ENCODE measurements around the gene NFE2L1.
"Not testable (repeated sequence)": the region's sequence is repeated elsewhere in the genome, so short reads cannot be mapped to it uniquely, and the experiment has no call there.

The NFE2L1 gene

DNA sequence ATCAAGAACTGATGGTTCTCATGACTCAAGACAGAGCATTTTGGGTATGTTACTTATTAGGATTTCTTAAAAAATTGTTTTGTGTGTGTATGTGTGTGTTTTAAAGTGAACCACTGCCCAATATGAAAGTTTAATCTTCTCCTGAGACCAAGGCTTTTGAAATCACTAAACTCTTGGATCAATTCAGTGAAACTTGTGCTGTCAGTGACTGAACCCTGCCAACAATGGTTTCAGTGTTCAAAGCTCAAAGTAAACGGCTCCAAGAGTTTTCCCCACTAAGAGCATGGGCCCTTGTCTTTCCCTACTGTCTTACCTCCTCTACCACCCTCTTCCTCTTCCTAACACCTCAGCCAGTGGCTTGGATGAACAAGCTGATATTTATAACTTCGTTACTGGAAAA lies 22.0 kb downstream of the NFE2L1 start:
- Histone ChIP-seq H3K9me2 (replicated peaks; ENCODE audit: insufficient read depth, low read length) (no peaks in the 10 kb centered on the region), H3K9ac (ENCODE audit: low read length) (no peak overlapping the region), H3K79me2 (ENCODE audit: low read length) (peaks cover 3% of the 10 kb centered on the region; the same call in 1 of the 2 replicates), H3K4me1 (ENCODE audit: low read length) (no peaks in the 10 kb centered on the region), H4K20me1 (ENCODE audit: insufficient read depth, low read length) (no peaks in the 10 kb centered on the region), H3K27me3 (replicated peaks; ENCODE audit: insufficient read depth, low read length) (no peaks in the 10 kb centered on the region), H3K27ac (ENCODE audit: low read length) (no peak overlapping the region), H3F3A (ENCODE audit: insufficient read depth, low read length) (0 out of 2 replicates have a peak, but pooled peaks cover 8% of the 10 kb centered on the region), H3K9me3 (replicated peaks; ENCODE audit: insufficient read depth, low read length) (no peaks in the 10 kb centered on the region), H3K4me3 (ENCODE audit: low read length) (no peak overlapping the region), H3K36me3 (replicated peaks; ENCODE audit: insufficient read depth, low read length) (0 out of 2 replicates have a peak, but pooled peaks cover 3% of the 10 kb centered on the region), H2AFZ (ENCODE audit: low read length) (no peak overlapping the region), H3K4me2 (ENCODE audit: low read depth, low read length) (no peak overlapping the region)
- DNase-seq, result no peak
- TF ChIP-seq EZH2 (optimal IDR thresholded peaks at IDR 0.05; ENCODE audit: low read depth, low read length), result no peak
- TF ChIP-seq, protein P1, sequence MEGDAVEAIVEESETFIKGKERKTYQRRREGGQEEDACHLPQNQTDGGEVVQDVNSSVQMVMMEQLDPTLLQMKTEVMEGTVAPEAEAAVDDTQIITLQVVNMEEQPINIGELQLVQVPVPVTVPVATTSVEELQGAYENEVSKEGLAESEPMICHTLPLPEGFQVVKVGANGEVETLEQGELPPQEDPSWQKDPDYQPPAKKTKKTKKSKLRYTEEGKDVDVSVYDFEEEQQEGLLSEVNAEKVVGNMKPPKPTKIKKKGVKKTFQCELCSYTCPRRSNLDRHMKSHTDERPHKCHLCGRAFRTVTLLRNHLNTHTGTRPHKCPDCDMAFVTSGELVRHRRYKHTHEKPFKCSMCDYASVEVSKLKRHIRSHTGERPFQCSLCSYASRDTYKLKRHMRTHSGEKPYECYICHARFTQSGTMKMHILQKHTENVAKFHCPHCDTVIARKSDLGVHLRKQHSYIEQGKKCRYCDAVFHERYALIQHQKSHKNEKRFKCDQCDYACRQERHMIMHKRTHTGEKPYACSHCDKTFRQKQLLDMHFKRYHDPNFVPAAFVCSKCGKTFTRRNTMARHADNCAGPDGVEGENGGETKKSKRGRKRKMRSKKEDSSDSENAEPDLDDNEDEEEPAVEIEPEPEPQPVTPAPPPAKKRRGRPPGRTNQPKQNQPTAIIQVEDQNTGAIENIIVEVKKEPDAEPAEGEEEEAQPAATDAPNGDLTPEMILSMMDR (IDR thresholded peaks at IDR 0.05; ENCODE audit: low read length), result no peak
- TF ChIP-seq EZH2phosphoT487 (IDR thresholded peaks at IDR 0.05; ENCODE audit: low read length), result no peak

DNA sequence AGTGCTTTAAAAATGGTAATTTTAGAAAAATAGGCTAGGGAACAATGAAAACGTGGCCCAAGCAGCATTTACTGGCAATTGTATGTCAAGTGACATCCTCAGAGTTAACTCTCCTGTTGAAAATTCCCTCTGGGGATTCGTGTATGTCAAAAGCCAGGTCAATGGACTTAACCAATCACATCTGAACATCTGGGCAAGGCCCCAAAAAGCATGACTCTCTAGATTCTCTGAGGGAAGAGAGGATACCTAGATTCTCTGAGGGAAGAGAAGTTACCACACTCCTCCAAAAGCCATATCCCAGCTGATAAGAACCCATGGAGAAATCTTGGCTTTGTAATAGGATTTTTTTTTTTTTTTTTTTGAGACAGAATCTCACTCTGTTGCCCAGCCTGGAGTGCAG lies 23.5 kb downstream of the NFE2L1 start:
- Histone ChIP-seq H3K4me2 (ENCODE audit: low read depth, low read length) (no peak overlapping the region), H3K9me2 (replicated peaks; ENCODE audit: insufficient read depth, low read length) (no peaks in the 10 kb centered on the region), H3K36me3 (replicated peaks; ENCODE audit: insufficient read depth, low read length) (0 out of 2 replicates have a peak, but pooled peaks cover 3% of the 10 kb centered on the region), H3K27me3 (replicated peaks; ENCODE audit: insufficient read depth, low read length) (no peaks in the 10 kb centered on the region), H3K4me1 (ENCODE audit: low read length) (no peaks in the 10 kb centered on the region), H3K79me2 (ENCODE audit: low read length) (peaks cover 3% of the 10 kb centered on the region; the same call in 1 of the 2 replicates), H3K9me3 (replicated peaks; ENCODE audit: insufficient read depth, low read length) (no peaks in the 10 kb centered on the region), H3K9ac (ENCODE audit: low read length) (no peak overlapping the region), H3K4me3 (ENCODE audit: low read length) (no peak overlapping the region), H3F3A (ENCODE audit: insufficient read depth, low read length) (0 out of 2 replicates have a peak, but pooled peaks cover 8% of the 10 kb centered on the region), H4K20me1 (ENCODE audit: insufficient read depth, low read length) (no peaks in the 10 kb centered on the region), H2AFZ (ENCODE audit: low read length) (no peak overlapping the region), H3K27ac (ENCODE audit: low read length) (no peak overlapping the region)
- TF ChIP-seq, protein P1 (IDR thresholded peaks at IDR 0.05; ENCODE audit: low read length), result no peak
- TF ChIP-seq EZH2 (optimal IDR thresholded peaks at IDR 0.05; ENCODE audit: low read depth, low read length) (no peak), EZH2phosphoT487 (IDR thresholded peaks at IDR 0.05; ENCODE audit: low read length) (no peak)
- no peak for DNase-seq

DNA sequence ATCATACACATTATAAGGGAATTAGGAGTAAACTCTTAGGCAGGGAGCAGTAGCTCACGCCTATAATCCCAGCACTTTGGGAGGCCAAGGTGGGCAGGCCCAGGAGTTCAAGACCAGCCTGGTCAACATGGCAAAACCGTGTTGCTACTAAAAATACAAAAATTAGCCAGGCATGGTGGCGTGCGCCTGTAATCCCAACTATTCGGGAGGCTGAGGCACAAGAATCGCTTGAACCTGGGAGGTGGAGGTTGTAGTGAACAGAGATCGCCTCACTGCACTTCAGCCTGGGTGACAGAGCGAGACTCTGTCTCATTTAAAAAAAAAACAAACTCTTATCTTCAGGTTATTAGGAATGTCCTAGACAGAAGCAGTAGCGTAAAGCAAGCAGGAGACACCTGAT lies 24.7 kb downstream of the NFE2L1 start:
- not testable (repeated sequence) for H3K9ac ChIP-seq (ENCODE audit: low read length); H2AFZ ChIP-seq (ENCODE audit: low read length); H3K4me2 ChIP-seq (ENCODE audit: low read depth, low read length); H3K79me2 ChIP-seq (ENCODE audit: low read length); H3K27me3 ChIP-seq (replicated peaks; ENCODE audit: insufficient read depth, low read length); H3K27ac ChIP-seq (ENCODE audit: low read length); H3K9me3 ChIP-seq (replicated peaks; ENCODE audit: insufficient read depth, low read length); H3K9me2 ChIP-seq (replicated peaks; ENCODE audit: insufficient read depth, low read length); H3K36me3 ChIP-seq (replicated peaks; ENCODE audit: insufficient read depth, low read length); H3K4me1 ChIP-seq (ENCODE audit: low read length); H3F3A ChIP-seq (ENCODE audit: insufficient read depth, low read length); H4K20me1 ChIP-seq (ENCODE audit: insufficient read depth, low read length); H3K4me3 ChIP-seq (ENCODE audit: low read length); DNase-seq

DNA sequence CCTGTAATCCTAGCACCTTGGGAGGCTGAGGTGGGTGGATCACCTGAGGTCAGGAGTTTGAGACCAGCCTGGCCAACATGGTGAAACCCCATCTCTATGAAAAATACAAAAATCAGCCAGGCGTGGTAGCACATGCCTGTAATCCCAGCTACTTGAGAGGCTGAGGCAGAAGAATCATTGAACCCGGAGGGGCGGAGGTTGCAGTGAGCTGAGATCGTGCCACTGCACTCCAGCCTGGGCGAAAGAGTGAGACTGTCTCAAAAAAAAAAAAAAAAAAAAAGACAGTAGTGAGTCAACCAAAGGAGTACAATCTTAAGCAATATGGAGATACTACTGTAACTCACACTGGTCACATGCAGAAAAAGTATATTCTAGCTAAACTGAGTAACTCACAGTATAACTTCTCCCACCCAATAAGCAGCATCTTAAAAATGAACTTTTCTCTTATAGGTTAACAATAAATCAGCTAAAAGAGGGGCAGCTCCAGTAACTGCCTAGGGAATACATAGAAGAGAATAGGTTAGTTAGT lies 25.5 kb downstream of the NFE2L1 start:
- not testable (repeated sequence) for H3K4me2 ChIP-seq (ENCODE audit: low read depth, low read length)

More for the DNA sequence above, 25.5 kb downstream of the NFE2L1 start:
- not testable (repeated sequence) for H3K79me2 ChIP-seq (ENCODE audit: low read length); H3K4me3 ChIP-seq (ENCODE audit: low read length); H4K20me1 ChIP-seq (ENCODE audit: insufficient read depth, low read length); H3K9ac ChIP-seq (ENCODE audit: low read length); H3K36me3 ChIP-seq (replicated peaks; ENCODE audit: insufficient read depth, low read length); H3F3A ChIP-seq (ENCODE audit: insufficient read depth, low read length); H3K4me1 ChIP-seq (ENCODE audit: low read length); H3K27ac ChIP-seq (ENCODE audit: low read length); H2AFZ ChIP-seq (ENCODE audit: low read length); H3K9me2 ChIP-seq (replicated peaks; ENCODE audit: insufficient read depth, low read length); H3K27me3 ChIP-seq (replicated peaks; ENCODE audit: insufficient read depth, low read length); DNase-seq; H3K9me3 ChIP-seq (replicated peaks; ENCODE audit: insufficient read depth, low read length)
